HG03571 (cell line): Measurements from ENCODE around the gene WNT4.

Experiments
- ATAC-seq: cut with Tn5 transposase; IDR thresholded peaks from one replicate; pipeline ENCODE4 v1.9.1; 2021; ENCODE audit not compliant: unreplicated experiment

The WNT4 gene

DNA sequence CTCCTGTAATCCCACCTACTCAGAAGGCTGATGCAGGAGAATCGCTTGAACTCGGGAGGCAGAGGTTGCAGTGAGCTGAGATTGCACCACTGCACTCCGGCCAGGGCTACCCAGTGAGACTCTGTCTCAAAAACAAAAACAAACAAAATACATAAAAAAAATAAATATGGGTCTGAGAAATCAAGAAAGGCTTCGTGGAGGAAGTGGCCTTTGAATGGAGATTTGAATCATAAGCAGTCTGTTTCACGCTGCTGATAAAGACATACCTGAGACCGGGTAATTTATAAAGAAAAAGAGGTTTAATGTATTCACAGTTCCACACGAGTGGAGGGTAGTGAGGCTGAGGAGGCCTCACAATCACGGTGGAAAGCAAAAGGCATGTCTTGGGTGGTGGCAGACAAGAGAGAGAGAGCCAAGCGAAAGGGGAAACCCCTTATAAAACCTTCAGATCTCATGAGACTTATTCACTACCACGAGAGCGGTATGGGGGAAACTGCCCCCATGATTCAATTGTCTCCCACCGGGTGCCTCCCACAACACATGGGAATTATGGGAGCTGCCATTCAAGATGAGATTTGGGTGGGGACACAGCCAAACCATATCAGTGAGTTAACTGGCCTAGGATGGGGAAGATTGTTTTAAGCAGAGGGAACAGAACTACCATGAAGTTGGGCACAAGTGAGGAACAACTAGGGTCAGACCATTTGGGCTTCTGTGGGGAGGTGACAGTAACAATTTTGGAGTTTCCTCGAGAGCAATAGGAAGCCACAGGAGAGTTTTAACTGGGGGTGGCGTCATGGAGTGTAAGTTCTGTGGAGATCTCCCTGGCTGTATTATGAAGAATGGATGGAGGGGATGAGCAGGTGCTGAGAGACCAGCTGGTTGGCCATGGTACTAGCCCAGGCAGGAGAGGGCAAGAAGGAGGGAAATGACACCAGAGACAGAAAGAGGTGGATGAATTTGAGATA is 22.2 kb upstream of the WNT4 start:
- ATAC-seq, result no peak

DNA sequence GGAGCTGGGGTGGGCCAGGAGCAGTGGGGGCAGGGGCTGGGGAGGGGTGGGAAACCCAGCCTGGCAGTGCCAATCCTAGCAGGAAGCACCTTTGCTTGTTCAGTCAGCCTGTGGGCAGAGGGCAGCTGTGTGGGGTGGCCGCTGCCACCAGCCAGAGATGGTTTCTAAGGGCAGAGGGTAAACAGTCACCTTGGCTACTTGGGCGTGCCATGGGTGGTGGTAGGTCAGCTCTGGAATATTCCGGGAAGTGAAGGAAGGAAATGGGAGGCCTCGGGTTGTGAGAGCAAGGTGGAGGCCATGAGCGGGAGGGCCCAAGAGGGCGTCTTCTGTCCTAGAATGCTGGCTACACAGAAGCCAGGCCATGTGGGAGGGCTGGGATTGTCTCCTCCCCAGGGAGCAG is 20.7 kb upstream of the WNT4 start:
- ATAC-seq, result no peak

- no peak for ATAC-seq
These were observed 20.2 kb upstream of the WNT4 start for GRCh38 chr1:22163137-22163536.

GRCh38 chr1:22159891-22160290 is 17.0 kb upstream of the WNT4 start:
- no peak for ATAC-seq

DNA sequence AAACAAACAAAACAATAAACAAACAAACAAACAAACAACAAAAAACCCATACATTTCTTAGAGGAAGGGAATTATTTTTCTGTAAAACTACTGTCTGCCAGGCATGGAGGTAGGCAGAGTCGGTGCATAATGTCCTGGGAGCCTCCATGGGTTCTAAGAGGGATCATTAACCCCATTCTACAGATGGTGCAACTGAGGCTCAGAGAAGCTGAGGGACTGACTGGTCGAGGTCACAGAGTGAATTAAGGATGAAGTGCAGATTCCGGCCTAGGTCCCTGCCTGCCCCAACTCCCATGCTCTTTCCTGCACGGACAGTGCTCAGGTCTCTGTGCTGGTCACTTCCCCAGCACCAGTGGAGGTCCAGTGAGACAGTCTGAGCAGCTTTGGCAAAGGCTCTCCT is 15.8 kb upstream of the WNT4 start:
- ATAC-seq, result no peak

DNA sequence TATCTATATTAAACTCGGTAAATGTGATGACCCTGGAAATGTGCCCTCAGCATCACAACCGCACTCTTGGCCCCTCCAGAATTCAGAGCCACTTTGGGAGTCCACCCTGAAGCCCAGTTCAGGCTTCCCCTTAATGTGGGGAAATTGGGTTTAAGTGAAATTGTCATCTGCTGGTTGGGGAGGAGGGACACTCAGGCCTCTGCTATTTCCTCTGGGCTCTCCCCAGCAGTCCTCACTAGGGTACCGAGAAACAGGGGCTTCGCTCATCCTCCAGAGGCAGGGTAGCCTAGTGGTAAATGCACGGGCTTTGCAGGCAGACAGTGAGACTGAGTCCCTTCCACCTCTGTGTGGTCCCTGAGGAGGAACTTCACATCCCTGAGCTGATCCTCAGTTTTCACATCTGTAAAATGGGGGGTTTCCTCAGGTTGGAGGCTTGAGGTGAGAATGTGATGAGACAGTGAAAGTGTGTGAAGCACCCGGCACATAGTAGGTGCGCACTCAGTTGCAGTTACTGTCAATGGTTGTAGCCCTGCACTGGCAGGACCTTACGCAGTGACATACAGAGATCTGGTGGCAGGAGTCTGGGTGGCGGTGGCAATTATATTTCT is 14.6 kb upstream of the WNT4 start:
- ATAC-seq, result no peak

- ATAC-seq, result no peak
These were observed 12.6 kb upstream of the WNT4 start for GRCh38 chr1:22155517-22155916.

DNA sequence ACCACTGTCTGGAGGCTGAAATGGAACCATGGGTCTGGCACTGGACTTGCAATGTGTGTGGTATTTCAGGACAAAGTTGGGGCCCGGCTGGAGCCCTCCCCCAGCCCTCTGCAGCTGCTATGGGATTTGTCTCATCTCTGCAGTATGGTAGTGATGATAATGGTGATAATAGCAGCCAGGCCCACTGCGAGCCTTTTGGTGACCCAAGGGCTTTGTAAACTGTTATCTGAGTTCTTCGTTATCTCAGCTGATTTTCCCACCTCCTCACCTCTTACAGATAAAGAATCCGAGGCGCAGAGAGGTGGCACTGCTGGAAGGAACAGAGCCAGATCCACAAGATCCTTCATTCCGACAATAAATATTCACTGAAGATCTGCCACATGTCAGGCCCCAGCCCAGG is 11.7 kb upstream of the WNT4 start:
- no peak for ATAC-seq

DNA sequence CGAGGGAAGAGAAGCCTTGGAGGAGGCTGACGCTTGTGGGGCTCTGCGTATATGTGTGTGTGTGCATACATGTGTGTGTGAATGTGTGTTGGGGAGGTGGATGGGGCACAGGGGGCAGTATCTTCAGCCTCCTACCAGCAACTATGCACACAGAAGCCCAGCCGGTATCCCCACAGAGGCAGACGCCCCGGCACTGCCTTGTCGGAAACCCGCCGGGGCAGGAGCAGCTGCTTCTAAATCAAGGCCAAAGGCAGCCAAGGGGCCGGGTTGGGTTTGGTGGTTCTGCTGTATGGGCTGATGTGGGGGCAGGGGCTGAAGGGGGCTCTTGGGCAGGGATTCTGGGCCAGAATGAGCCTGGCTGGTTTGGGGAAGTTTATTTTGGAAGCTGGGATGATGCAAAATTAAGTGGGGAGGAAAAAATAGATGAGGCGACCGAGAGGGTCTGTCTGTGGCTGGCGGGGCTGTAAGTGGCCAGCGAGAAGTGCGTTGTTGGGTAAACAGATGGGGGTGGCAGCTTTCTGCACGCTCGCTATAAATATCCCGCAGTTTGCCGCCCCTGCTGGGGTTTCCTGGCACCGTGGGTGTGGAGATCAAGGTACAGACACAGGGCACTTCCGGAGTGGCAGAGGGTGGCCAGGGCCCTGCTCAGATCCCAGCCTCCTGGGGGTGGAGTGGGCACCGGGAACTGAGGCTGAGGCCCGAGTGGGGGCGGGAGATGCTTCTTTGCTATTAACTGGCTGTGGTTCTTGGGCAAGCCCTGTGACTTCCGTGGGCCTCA is 11.0 kb upstream of the WNT4 start:
- no peak for ATAC-seq

GRCh38 chr1:22150923-22151322 is 8.0 kb upstream of the WNT4 start:
- no peak for ATAC-seq

GRCh38 chr1:22142315-22143064 is 407 bp downstream of the WNT4 start:
- no peak for ATAC-seq

- no peak for ATAC-seq
These were observed 1.2 kb downstream of the WNT4 start for GRCh38 chr1:22141554-22142314.

- ATAC-seq, result no peak
These were observed 2.2 kb downstream of the WNT4 start for GRCh38 chr1:22140694-22141093.

GRCh38 chr1:22139817-22140216 is 3.1 kb downstream of the WNT4 start:
- no peak for ATAC-seq

- ATAC-seq, result no peak
These were observed 3.8 kb downstream of the WNT4 start for GRCh38 chr1:22139066-22139594.

- no peak for ATAC-seq
These were observed 5.7 kb downstream of the WNT4 start for GRCh38 chr1:22137004-22137720.

DNA sequence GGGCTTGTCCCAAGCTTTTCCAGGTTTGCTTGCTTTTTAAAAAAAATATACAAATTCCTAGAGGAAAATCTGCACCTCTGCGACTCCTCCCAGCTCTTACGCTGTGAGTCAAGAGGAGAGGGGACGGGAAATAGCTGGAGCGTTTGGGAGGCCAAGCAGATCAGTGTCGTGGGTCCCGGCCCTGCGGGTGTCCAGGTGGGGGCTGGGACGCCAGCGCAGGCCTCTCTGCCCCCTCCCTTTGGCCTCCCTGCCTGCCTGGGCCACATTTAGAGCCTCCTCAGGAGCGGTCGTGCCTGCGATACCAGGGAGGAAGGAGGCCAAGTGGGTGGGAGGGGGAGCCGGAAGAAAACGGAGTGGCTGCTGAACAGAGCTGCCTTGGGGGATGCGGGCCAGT is 9.0 kb downstream of the WNT4 start:
- no peak for ATAC-seq

- ATAC-seq, result no peak
These were observed 9.5 kb downstream of the WNT4 start for GRCh38 chr1:22133247-22133930.
